Common myeloid progenitor, CD34-positive (primary cell): ENCODE measurements around the gene ARFGAP2.

Experiments used
- CTCF ChIA-PET: fragments of 350-600 bp; sonication (Branson Sonifier 250); formaldehyde crosslinking; loops from one replicate; lab custom pipeline; 2021; ENCODE audit warnings: antibody characterized with exemption; lab: Charles Lee
- POLR2A ChIA-PET: fragments of 350-600 bp; sonication (Branson Sonifier 250); formaldehyde crosslinking; loops from one replicate; lab custom pipeline; 2021; ENCODE audit warnings: antibody characterized with exemption; lab: Charles Lee
- DNase-seq, 3 donors: peaks; one replicate each; pipeline versions ENCODE4 v3.0.0 to v3.0.0-alpha.2; 2013
- H3K27ac ChIP-seq, 2 experiments: 1 replicate in 1 of 2; 2 replicates in 1 of 2; pipeline ENCODE4 v1.7.0; 2013; ENCODE audit warnings: inconsistent platforms in 2 of 2, low read length in 2 of 2, mild to moderate bottlenecking in 2 of 2, low read depth in 1 of 2, moderate library complexity in 1 of 2; ENCODE audit not compliant: severe bottlenecking in 2 of 2, insufficient read depth in 1 of 2, poor library complexity in 1 of 2
- H3K27me3 ChIP-seq, 5 experiments: replicated peaks in 2 of 5; 1 replicate in 3 of 5; 2 replicates in 2 of 5; pipeline versions ENCODE4 v1.6.1 to v1.7.0; 2013; ENCODE audit warnings: low read length in 4 of 5, mild to moderate bottlenecking in 2 of 5, moderate library complexity in 2 of 5, inconsistent platforms in 1 of 5; ENCODE audit not compliant: insufficient read depth in 5 of 5, control insufficient read depth in 4 of 5
- H3K36me3 ChIP-seq, 4 experiments: 1 replicate in 2 of 4; 2 replicates in 2 of 4; pipeline versions ENCODE4 v1.6.1 to v1.7.0; 2013; ENCODE audit warnings: low read length in 3 of 4, control low read depth in 1 of 4, mild to moderate bottlenecking in 1 of 4; ENCODE audit not compliant: control insufficient read depth in 4 of 4, insufficient read depth in 4 of 4
- H3K4me1 ChIP-seq, 4 experiments: 1 replicate in 3 of 4; 2 replicates in 1 of 4; pipeline versions ENCODE4 v1.6.1 to v1.7.1; 2013; ENCODE audit warnings: low read length in 3 of 4, mild to moderate bottlenecking in 3 of 4, control low read depth in 1 of 4, inconsistent platforms in 1 of 4, moderate library complexity in 1 of 4; ENCODE audit not compliant: control insufficient read depth in 4 of 4, insufficient read depth in 4 of 4; ENCODE audit errors: control extremely low read depth in 1 of 4
- H3K4me3 ChIP-seq, 7 experiments: 1 replicate in 4 of 7; 2 replicates in 3 of 7; pipeline versions ENCODE4 v1.5.1 to v1.7.0; 2013; ENCODE audit warnings: mild to moderate bottlenecking in 7 of 7, low read length in 6 of 7, moderate library complexity in 6 of 7, inconsistent platforms in 2 of 7, low read depth in 2 of 7, control low read depth in 1 of 7; ENCODE audit not compliant: insufficient read depth in 4 of 7, control insufficient read depth in 1 of 7; ENCODE audit errors: extremely low read depth in 1 of 7
- H3K9me3 ChIP-seq, 5 experiments: 1 replicate in 4 of 5; 2 replicates in 1 of 5; pipeline versions ENCODE4 v1.6.1 to v1.7.1; 2013; ENCODE audit warnings: low read length in 4 of 5, mild to moderate bottlenecking in 2 of 5, inconsistent platforms in 1 of 5, low read depth in 1 of 5, moderate library complexity in 1 of 5; ENCODE audit not compliant: control insufficient read depth in 4 of 5, insufficient read depth in 2 of 5; ENCODE audit errors: control extremely low read depth in 1 of 5
- WGBS: methylation state at CpG from one replicate; pipeline ENCODE4 v1.1.5; 2013; ENCODE audit not compliant: insufficient coverage; 5-methylcytosine and 5-hydroxymethylcytosine counted together

ARFGAP2 gene

DNA sequence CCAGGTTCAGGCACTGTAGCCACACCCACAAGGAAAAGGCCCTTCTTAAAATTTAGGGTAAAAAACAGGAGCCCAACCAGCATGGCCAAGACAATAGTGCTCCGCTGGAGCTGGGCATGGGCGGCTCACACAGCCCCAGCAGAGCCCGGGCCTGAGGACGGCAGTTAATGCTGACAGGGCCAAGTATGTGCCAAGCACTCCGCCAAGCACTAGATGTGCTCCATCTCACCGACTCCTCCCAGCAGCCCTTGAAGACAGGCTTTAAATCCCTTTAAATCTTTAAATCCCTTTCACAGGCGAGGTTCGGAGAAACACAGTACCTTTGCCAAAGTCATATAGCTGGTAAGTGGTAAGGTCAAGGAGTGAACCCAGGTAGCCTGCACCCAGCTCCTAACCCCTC lies 4.8 kb downstream of the ARFGAP2 start:
- Histone ChIP-seq H3K36me3 (peaks cover 12 to 81% (median 63%) of the 10 kb centered on the region in 4 experiments), H3K4me1 (peaks cover 2 to 18% (median 15%) of the 10 kb centered on the region in 4 experiments), H3K9me3 (no peaks in the 10 kb centered on the region), H3K4me3 (no peak overlapping the region), H3K27me3 (no peaks in the 10 kb centered on the region), H3K27ac (no peak overlapping the region)
- CTCF ChIA-PET = interaction anchor here (0.6 to 3.7 kb wide), 6 partner anchors 9 to 281 kb away, joined by 3 to 26 read pairs (median 10); no protein-coding TSS in a partner anchor
- 91% methylated on average over 7 of the region's 8 CpGs for WGBS
- DNase-seq = no peak
- POLR2A ChIA-PET = no interaction called here

DNA sequence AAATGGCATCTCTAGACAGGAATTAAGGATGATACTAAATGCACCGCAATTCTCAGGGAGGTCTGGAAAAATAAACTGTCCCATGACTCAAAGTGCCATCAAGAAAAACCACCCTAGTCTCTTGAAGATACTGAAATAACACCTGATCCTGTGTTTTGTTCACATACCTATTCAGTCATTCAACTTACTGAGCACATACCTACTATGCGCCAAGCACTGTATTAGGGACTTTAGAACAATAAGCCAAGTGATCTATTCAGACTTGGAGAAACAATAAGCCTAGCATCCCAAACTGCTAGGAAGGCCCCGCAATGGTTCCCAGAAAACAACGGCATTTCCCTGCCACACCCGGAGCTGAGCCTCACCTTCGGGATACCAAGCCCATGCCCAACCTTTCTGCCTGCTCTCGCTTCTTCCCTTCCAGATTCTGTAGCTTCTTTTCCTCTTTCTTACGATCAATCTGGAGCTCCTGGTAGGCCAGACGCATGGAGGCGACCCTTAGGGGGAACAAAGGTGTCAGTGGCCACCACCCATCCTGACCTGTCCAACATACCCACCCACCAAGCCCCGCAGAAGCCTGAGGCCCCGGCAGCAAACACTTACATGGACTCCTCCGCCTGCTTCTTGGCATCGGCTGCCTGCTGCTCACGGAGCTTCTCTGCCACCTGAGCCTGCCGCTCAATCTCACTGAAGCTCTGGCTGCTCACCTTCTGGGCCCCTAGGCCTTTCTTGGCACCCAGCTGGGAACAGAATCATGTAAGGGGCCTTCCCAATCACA lies 5.4 kb downstream of the ARFGAP2 start:
- Histone ChIP-seq H3K4me1 (peaks cover 2 to 18% (median 14%) of the 10 kb centered on the region in 4 experiments), H3K4me3 (no peak overlapping the region), H3K36me3 (peaks cover 17 to 87% (median 69%) of the 10 kb centered on the region in 4 experiments), H3K27ac (no peak overlapping the region), H3K9me3 (no peaks in the 10 kb centered on the region), H3K27me3 (no peaks in the 10 kb centered on the region)
- CTCF ChIA-PET = interaction anchor here (0.6 to 3.7 kb wide), 6 partner anchors 8 to 575 kb away, joined by 3 to 26 read pairs (median 10); no protein-coding TSS in a partner anchor
- DNase-seq = no peak
- WGBS = 98% methylated on average over 15 of the region's 16 CpGs
- POLR2A ChIA-PET = no interaction called here

DNA sequence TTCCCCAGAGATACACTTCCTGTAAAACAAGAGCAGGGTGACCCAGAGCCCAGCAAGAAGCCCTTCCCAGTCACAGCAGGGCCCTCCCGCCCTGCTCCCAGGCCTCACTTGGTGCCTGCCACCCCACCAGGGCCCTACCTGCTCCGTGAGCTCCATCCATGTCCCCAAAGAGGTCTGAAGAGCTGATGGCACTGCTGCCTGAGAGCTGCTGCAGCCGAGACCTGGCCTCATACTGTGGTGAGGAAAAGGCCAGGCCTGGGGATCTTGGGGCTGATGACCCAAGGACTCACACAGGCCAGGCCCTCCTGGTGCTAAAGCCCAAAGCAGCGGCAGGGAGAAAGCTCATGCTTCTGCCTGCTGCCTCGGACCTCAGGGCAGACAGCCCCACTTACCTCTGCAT lies 10.3 kb downstream of the ARFGAP2 start:
- ChIA-PET CTCF (interaction anchor here (0.6 to 2.1 kb wide), 3 partner anchors 11 to 250 kb away, joined by 3 to 4 read pairs (median 3); no protein-coding TSS in a partner anchor), POLR2A (no interaction called here)
- DNase-seq = no peak
- H3K27ac ChIP-seq = no peak overlapping the region
- 94% methylated on average over 3 of the region's 5 CpGs for WGBS
- no peaks in the 10 kb centered on the region for H3K4me1 ChIP-seq
- no peak overlapping the region for H3K4me3 ChIP-seq
- peaks cover 15 to 84% (median 68%) of the 10 kb centered on the region in 4 experiments for H3K36me3 ChIP-seq
- no peaks in the 10 kb centered on the region for H3K9me3 ChIP-seq
- H3K27me3 ChIP-seq = no peaks in the 10 kb centered on the region

DNA sequence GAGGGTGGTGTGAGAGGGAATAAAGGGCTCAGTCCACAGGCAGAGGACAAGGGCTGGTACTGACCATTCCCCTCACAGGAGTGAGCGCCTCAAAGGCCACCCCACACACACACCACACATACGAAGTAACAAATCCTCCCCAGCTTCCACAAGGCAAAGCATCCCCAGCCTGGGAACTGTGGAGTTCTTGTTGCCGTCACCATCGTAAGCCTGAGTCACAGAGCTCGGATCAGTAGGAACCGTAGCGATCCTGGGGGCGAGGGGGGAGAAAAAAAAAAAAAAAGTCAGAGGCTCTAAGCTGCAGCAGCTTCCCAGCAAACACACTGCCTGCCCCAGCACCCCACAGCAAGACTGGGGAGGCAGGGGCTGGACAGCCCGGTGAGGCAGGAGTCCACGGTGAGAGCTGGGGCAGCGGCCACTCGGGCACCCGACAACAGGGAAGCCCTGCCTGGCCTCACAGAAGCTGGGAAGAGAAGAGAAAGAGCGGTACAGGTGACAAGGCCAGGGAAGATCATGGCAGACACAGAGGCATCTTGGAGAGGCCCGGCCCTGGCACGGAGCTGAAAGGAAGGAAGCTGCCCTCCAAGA lies 11.3 kb downstream of the ARFGAP2 start:
- ChIA-PET POLR2A (interaction anchor here (0.6 kb wide), 1 partner anchor 124 kb away, joined by 3 read pairs; no protein-coding TSS in a partner anchor), CTCF (interaction anchor here (0.6 to 6.0 kb wide), 7 partner anchors 10 to 532 kb away, joined by 3 to 53 read pairs (median 4); no protein-coding TSS in a partner anchor)
- Histone ChIP-seq H3K4me1 (no peaks in the 10 kb centered on the region), H3K36me3 (peaks cover 15 to 75% (median 60%) of the 10 kb centered on the region in 4 experiments), H3K4me3 (no peak overlapping the region), H3K9me3 (no peaks in the 10 kb centered on the region), H3K27ac (no peak overlapping the region), H3K27me3 (no peaks in the 10 kb centered on the region)
- no peak for DNase-seq
- 94% methylated on average over 11 of the region's 16 CpGs for WGBS

DNA sequence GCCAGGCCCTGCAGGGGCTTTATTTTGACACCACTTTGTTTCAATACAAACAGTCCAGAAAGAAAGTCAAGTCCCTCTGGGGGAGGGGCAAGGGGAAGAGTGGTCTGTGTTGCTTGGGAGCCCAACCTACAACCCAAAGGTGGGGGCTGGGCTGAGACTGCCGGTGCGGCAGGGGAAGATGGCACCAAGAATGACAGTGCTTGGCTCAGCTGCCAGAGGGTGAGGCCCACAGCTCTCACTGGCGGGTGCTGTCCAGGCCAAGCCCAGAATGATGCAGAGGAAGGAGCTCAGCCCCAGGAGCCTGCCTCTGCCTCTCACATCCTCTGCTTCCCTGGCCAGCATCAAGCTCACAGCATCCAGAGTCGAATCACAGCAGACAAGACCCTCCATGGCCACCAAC lies 12.4 kb downstream of the ARFGAP2 start:
- POLR2A ChIA-PET = interaction anchor here (0.6 to 1.3 kb wide), 3 partner anchors 50 to 258 kb away, joined by 3 to 9 read pairs (median 3); no protein-coding TSS in a partner anchor
- peaks cover 16 to 71% (median 59%) of the 10 kb centered on the region in 4 experiments for H3K36me3 ChIP-seq

DNA sequence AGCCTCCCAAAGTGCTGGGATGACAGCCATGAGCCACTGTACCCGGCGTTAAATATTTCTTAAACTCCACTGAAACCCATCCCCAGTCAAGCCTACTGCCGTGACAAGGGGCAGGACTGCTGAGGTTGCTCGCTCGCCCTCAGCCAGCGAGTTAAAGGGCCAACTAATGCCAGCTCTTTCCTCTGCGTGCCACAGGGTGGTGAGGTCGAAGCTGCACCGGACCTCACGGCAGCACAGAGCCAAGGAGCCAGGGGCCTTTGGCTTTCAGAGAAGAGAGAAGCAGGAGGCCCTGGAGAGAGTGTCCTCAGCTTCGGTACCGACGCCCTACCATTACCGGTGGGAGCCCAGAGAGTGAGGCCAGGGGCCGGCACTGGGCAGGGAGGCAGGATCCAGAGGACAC lies 12.8 kb downstream of the ARFGAP2 start:
- ChIA-PET CTCF (interaction anchor here (0.7 to 6.0 kb wide), 10 partner anchors 9 to 282 kb away, joined by 3 to 53 read pairs (median 4); partner anchors contain the start of gene NR1H3), POLR2A (interaction anchor here (0.6 to 1.3 kb wide), 3 partner anchors 50 to 258 kb away, joined by 3 to 9 read pairs (median 3); no protein-coding TSS in a partner anchor)
- 94% methylated on average over 15 of the region's 15 CpGs for WGBS

More for the DNA sequence above, 12.4 kb downstream of the ARFGAP2 start:
- no peak overlapping the region for H3K27ac ChIP-seq
- CTCF ChIA-PET = interaction anchor here (0.7 to 6.0 kb wide), 4 partner anchors 8 to 279 kb away, joined by 3 to 53 read pairs (median 19); no protein-coding TSS in a partner anchor
- DNase-seq = no peak
- no CpG with 5 or more reads among the region's 4 CpGs for whole genome bisulfite sequencing
- H3K4me1 ChIP-seq = no peaks in the 10 kb centered on the region
- H3K27me3 ChIP-seq = no peaks in the 10 kb centered on the region
- H3K9me3 ChIP-seq = no peaks in the 10 kb centered on the region
- no peak overlapping the region for H3K4me3 ChIP-seq

More for the DNA sequence above, 12.8 kb downstream of the ARFGAP2 start:
- no peaks in the 10 kb centered on the region for H3K9me3 ChIP-seq
- peaks cover 16 to 69% (median 57%) of the 10 kb centered on the region in 4 experiments for H3K36me3 ChIP-seq
- no peaks in the 10 kb centered on the region for H3K4me1 ChIP-seq
- no peaks in the 10 kb centered on the region for H3K27me3 ChIP-seq
- H3K4me3 ChIP-seq = no peak overlapping the region
- no peak overlapping the region for H3K27ac ChIP-seq
- DNase-seq = no peak
